Keratinocyte (primary cell): ENCODE measurements around the gene MTMR10. TPM values are rescaled to one million over a fixed set of nuclear protein-coding genes. Genes with fewer than 3 reads are reported as not detected.

ENCODE experiments used
- DNase-seq: peaks from one replicate; pipeline ENCODE4 v3.0.0-alpha.2; 2011; ENCODE audit warnings: low read depth, missing footprints, low spot score
- FAIRE-seq: peaks from 2 replicates; lab custom pipeline; 2011; peaks lifted over from hg19 to GRCh38; lab: Jason Lieb, UNC
- H2AFZ ChIP-seq: 2 replicates; pipeline ENCODE4 v1.6.0; 2012; ENCODE audit warnings: low read length, control low read depth, inconsistent platforms; ENCODE audit not compliant: control insufficient read depth
- H3K27ac ChIP-seq: 2 replicates; pipeline ENCODE4 v1.5.1; 2011; ENCODE audit warnings: low read length; ENCODE audit not compliant: control insufficient read depth, insufficient read depth
- H3K27me3 ChIP-seq: 3 replicates; pipeline ENCODE4 v1.6.0; 2011; ENCODE audit warnings: low read length; ENCODE audit not compliant: control insufficient read depth, insufficient read depth; ENCODE audit errors: extremely low read depth
- H3K36me3 ChIP-seq, 2 experiments: 2 replicates in 1 of 2; 3 replicates in 1 of 2; pipeline ENCODE4 v1.5.1; 2011; ENCODE audit warnings: low read length in 2 of 2, mild to moderate bottlenecking in 1 of 2; ENCODE audit not compliant: control insufficient read depth in 2 of 2, insufficient read depth in 2 of 2; ENCODE audit errors: extremely low read depth in 1 of 2
- H3K4me1 ChIP-seq: 3 replicates; pipeline ENCODE4 v1.5.1; 2011; ENCODE audit warnings: low read length; ENCODE audit not compliant: control insufficient read depth, insufficient read depth; ENCODE audit errors: extremely low read depth
- H3K4me2 ChIP-seq: 3 replicates; pipeline ENCODE4 v1.6.0; 2011; ENCODE audit warnings: low read depth, low read length; ENCODE audit not compliant: control insufficient read depth, insufficient read depth; ENCODE audit errors: extremely low read depth
- H3K4me3 ChIP-seq, 3 experiments: fragments of 200-600 bp in 1 of 3; sonication (generic) in 1 of 3; 2 replicates in 2 of 3; 3 replicates in 1 of 3; pipeline ENCODE4 v1.5.1; 2011 to 2016; ENCODE audit warnings: low read length in 3 of 3, mild to moderate bottlenecking in 3 of 3, control low read depth in 2 of 3, inconsistent platforms in 1 of 3, low read depth in 1 of 3, mixed read lengths in 1 of 3, mixed run types in 1 of 3, moderate library complexity in 1 of 3; ENCODE audit not compliant: control insufficient read depth in 2 of 3, insufficient read depth in 2 of 3; ENCODE audit errors: extremely low read depth in 1 of 3
- H3K79me2 ChIP-seq: 2 replicates; pipeline ENCODE4 v1.6.0; 2012; ENCODE audit warnings: low read length; ENCODE audit not compliant: control insufficient read depth, insufficient read depth
- H3K9ac ChIP-seq: 3 replicates; pipeline ENCODE4 v1.6.0; 2011; ENCODE audit warnings: low read length; ENCODE audit not compliant: control insufficient read depth, insufficient read depth; ENCODE audit errors: extremely low read depth
- H3K9me1 ChIP-seq: 3 replicates; pipeline ENCODE4 v1.6.0; 2011; ENCODE audit warnings: low read length; ENCODE audit not compliant: control insufficient read depth, insufficient read depth; ENCODE audit errors: extremely low read depth
- H3K9me3 ChIP-seq: 2 replicates; pipeline ENCODE4 v1.5.1; 2012; ENCODE audit warnings: low read depth, low read length; ENCODE audit not compliant: control insufficient read depth
- H4K20me1 ChIP-seq: 3 replicates; pipeline ENCODE4 v1.6.0; 2011; ENCODE audit warnings: low read length; ENCODE audit not compliant: control insufficient read depth, insufficient read depth; ENCODE audit errors: extremely low read depth
- EZH2 ChIP-seq: IDR thresholded peaks from one replicate; pipeline ENCODE4 v1.6.1; 2012; ENCODE audit warnings: inconsistent platforms, mild to moderate bottlenecking, low read length, moderate library complexity
- dilution Hi-C: fragments of 300-500 bp; cut with MboI; formaldehyde crosslinking; loops from one replicate; pipeline ENCODE4 v1.7.0; 2020; ENCODE audit warnings: low sequenced_read_pairs; ENCODE audit not compliant: extremely low pct_ligation_motif_present
- polyA plus RNA-seq, 5 experiments: library from polyadenylated mRNA; depleted of rRNA in 3 of 5; stranded (reverse) in 3 of 5; stranded (forward) in 1 of 5; unstranded in 1 of 5; fragments of >200 nt; gene quantifications; 1 replicate in 1 of 5; 2 replicates in 3 of 5; 3 replicates in 1 of 5; pipeline versions ENCODE4 v1.2.1 to v1.2.3, GENCODE V29; 2011 to 2012; ENCODE audit warnings: missing spikeins in 2 of 5, low read depth in 1 of 5, low replicate concordance in 1 of 5
- TF ChIP-seq, protein P1 (sequence below), 3 experiments: IDR thresholded peaks in 1 of 3; conservative IDR thresholded peaks in 1 of 3; optimal IDR thresholded peaks in 1 of 3; 2 replicates in 2 of 3; 3 replicates in 1 of 3; pipeline versions ENCODE3 to v1.5.1; 2011; ENCODE audit warnings: low read length in 3 of 3, mild to moderate bottlenecking in 3 of 3, moderate library complexity in 2 of 3, control low read depth in 1 of 3, inconsistent platforms in 1 of 3; ENCODE audit not compliant: insufficient read depth in 2 of 3; ENCODE audit errors: extremely low read depth in 1 of 3

The MTMR10 gene
- polyA plus RNA-seq, 1 donor (not counting 4 experiments of a cell fraction or from before 2014, with no cell fraction given), result 15.5 TPM

DNA sequence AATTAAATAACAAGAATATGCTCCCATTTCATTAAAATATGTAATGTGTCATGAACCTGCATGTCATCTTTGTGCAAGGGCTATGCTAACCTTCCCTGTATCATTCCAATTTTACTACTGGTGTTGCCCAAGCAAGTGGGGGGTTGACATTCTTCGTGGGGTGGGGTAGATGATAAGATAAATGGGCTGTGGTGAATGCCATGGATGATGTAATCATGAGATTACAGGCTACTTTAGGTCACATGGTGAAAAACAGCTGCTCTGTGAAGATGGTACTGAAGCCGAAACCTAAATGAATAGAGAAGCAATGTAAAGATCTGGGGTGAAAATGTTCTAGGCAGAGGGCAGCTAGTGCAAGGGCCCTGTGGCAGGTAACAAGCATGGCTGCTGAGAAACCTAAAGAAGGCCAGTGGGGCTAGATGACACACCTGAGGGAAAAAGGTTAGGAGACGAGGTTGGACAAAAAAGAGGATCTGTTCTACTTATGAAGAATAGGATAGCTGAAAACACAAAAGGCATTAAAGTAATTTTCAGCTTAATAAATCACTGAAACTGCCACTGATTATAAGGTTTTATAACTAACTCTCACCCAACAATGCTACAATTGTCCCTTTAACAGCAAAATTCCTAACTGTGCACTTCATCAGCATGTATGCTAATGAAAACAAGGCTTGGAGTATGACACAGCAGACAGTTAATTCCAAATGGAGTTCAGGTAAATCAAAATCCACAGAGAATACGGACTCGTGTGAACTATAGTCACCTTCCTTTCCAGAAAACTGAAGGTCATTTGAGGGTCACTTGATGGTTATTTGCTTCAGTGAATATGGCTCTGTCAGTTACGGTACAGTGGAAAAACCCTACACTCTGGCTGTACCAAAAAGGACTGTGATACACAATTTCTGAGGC, 35.0 kb downstream of the MTMR10 start:
- Histone ChIP-seq H3K79me2 (no peaks in the 10 kb centered on the region), H3K9me3 (no peaks in the 10 kb centered on the region), H3K4me1 (peaks cover 15% of the 10 kb centered on the region), H3K9ac (no peak overlapping the region), H3K27ac (no peak overlapping the region), H2AFZ (no peak overlapping the region), H3K36me3 (peaks cover 18 to 49% of the 10 kb centered on the region in 2 experiments), H3K9me1 (no peaks in the 10 kb centered on the region), H3K4me3 (no peak overlapping the region), H3K27me3 (no peaks in the 10 kb centered on the region), H3K4me2 (no peak overlapping the region), H4K20me1 (no peaks in the 10 kb centered on the region)
- peak; percentile 13 for FAIRE-seq
- dilution Hi-C loops, result no loop called here
- DNase-seq, result no peak
- TF ChIP-seq EZH2, result no peak
- TF ChIP-seq, protein P1, sequence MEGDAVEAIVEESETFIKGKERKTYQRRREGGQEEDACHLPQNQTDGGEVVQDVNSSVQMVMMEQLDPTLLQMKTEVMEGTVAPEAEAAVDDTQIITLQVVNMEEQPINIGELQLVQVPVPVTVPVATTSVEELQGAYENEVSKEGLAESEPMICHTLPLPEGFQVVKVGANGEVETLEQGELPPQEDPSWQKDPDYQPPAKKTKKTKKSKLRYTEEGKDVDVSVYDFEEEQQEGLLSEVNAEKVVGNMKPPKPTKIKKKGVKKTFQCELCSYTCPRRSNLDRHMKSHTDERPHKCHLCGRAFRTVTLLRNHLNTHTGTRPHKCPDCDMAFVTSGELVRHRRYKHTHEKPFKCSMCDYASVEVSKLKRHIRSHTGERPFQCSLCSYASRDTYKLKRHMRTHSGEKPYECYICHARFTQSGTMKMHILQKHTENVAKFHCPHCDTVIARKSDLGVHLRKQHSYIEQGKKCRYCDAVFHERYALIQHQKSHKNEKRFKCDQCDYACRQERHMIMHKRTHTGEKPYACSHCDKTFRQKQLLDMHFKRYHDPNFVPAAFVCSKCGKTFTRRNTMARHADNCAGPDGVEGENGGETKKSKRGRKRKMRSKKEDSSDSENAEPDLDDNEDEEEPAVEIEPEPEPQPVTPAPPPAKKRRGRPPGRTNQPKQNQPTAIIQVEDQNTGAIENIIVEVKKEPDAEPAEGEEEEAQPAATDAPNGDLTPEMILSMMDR (optimal IDR thresholded peaks at IDR 0.05 in 1 of 3, IDR thresholded peaks at IDR 0.05 in 1 of 3, conservative IDR thresholded peaks at IDR 0.05 in 1 of 3; ENCODE audit: extremely low read depth in 1 of 3, insufficient read depth in 2 of 3, low read length in 3 of 3), result no peak

GRCh38 chr15:30954674-30955073, 36.8 kb downstream of the MTMR10 start:
- Histone ChIP-seq H4K20me1 (no peaks in the 10 kb centered on the region), H2AFZ (no peak overlapping the region), H3K27me3 (no peaks in the 10 kb centered on the region), H3K27ac (peak overlapping the region; percentile 34), H3K4me2 (no peak overlapping the region), H3K79me2 (no peaks in the 10 kb centered on the region), H3K4me1 (peaks cover 14% of the 10 kb centered on the region), H3K9ac (no peak overlapping the region), H3K9me1 (no peaks in the 10 kb centered on the region), H3K4me3 (no peak overlapping the region), H3K9me3 (no peaks in the 10 kb centered on the region), H3K36me3 (peaks cover 15 to 43% of the 10 kb centered on the region in 2 experiments)
- no peak for FAIRE-seq
- dilution Hi-C loops, result no loop called here
- TF ChIP-seq, protein P1 (optimal IDR thresholded peaks at IDR 0.05 in 1 of 3, IDR thresholded peaks at IDR 0.05 in 1 of 3, conservative IDR thresholded peaks at IDR 0.05 in 1 of 3; ENCODE audit: extremely low read depth in 1 of 3, insufficient read depth in 2 of 3, low read length in 3 of 3), result no peak
- no peak for TF ChIP-seq EZH2
- no peak for DNase-seq
